ENCODE data around the gene AHI1. TPM values are rescaled to one million over a fixed set of nuclear protein-coding genes. Genes with fewer than 3 reads are reported as not detected.

Gene AHI1
- total RNA-seq, 5 donors from 2014 or later (not counting 1 experiment from before 2014, with no cell fraction given) = 9.6 to 27.6 (median 15.8) TPM

DNA sequence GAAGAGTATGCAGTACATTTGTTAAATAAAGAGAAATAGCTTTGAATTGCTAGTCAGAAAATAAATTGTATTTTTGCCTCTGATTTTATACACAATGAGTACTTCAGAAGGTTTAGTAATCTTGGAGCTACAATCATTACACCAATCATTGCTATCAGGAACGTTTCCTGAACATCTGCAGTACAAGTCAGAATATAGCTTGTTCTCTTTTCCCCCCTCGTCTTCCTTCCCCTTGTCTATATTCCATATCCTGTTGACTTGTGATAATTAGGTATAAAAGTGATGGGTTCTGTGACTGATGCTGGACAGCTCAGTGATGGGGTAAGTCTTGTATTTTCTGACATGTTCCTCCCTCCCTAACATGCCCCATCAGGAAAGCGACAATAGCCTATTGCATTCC is 94.0 kb downstream of the AHI1 start:
- ATAC-seq (replicated peaks in 1 of 4) = no peak
- CTCF ChIA-PET = no interaction called here
- Histone ChIP-seq H3K27ac (ENCODE audit: low read length) (no peak overlapping the region), H3K36me3 (ENCODE audit: control insufficient read depth in 2 of 2, extremely low read depth in 1 of 2, insufficient read depth in 1 of 2, low read length in 1 of 2) (no peaks in the 10 kb centered on the region), H3K4me3 (ENCODE audit: control insufficient read depth in 1 of 2, extremely low read depth in 1 of 2, low read length in 1 of 2) (no peak overlapping the region), H3K27me3 (replicated peaks in 1 of 2; ENCODE audit: control insufficient read depth in 2 of 2, extremely low read depth in 1 of 2, insufficient read depth in 2 of 2, low read length in 1 of 2) (no peaks in the 10 kb centered on the region), H3K4me1 (ENCODE audit: control insufficient read depth in 1 of 2, extremely low read depth in 1 of 2, insufficient read depth in 2 of 2, low read length in 2 of 2) (no peaks in the 10 kb centered on the region), H3K9me3 (no peaks in the 10 kb centered on the region)
- Mint-ChIP-seq H3K27me3 (no peaks in the 10 kb centered on the region), H3K4me1 (no peaks in the 10 kb centered on the region), H3K36me3 (peaks cover 26% of the 10 kb centered on the region), H3K9me3 (no peaks in the 10 kb centered on the region), H3K4me3 (no peak overlapping the region), H3K27ac (no peak overlapping the region)
- POLR2A ChIA-PET = interaction anchor here in 1 of 2 donors (0.5 kb wide), 2 partner anchors 31 to 275 kb away, joined by 3 read pairs; no protein-coding TSS in a partner anchor
- no peak for DNase-seq
- no CpG with 5 or more reads among the region's 3 CpGs for WGBS (ENCODE audit: insufficient coverage)

DNA sequence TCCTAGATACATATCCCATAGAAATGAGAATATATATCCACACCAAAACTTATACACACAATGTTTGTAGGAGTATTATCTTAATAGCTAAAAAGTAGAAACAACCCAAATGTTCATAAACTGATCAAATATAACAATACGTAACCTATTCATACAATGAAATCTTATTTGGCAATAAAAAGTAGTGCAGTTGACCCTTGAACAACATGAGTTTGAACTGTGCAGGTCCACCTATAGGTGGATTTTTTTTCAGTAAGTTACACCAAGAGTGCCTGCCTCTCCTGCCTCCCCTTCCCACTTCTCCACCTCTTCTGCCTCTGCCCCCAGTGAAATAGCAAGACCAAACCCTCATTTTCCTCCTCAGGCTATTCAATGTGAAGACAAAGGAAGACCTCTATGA is 95.2 kb downstream of the AHI1 start:
- no peak for DNase-seq
- POLR2A ChIA-PET = no interaction called here
- ATAC-seq (replicated peaks in 1 of 4) = no peak
- Mint-ChIP-seq H3K27ac (no peak overlapping the region), H3K27me3 (no peaks in the 10 kb centered on the region), H3K36me3 (peaks cover 26% of the 10 kb centered on the region), H3K4me3 (no peak overlapping the region), H3K9me3 (no peaks in the 10 kb centered on the region), H3K4me1 (no peaks in the 10 kb centered on the region)
- H3K4me3 ChIP-seq (ENCODE audit: control insufficient read depth in 1 of 2, extremely low read depth in 1 of 2, low read length in 1 of 2) = no peak overlapping the region
- H3K4me1 ChIP-seq (ENCODE audit: control insufficient read depth in 1 of 2, extremely low read depth in 1 of 2, insufficient read depth in 2 of 2, low read length in 2 of 2) = no peaks in the 10 kb centered on the region
- CTCF ChIA-PET = no interaction called here
- no peak overlapping the region for H3K27ac ChIP-seq (ENCODE audit: low read length)
- H3K27me3 ChIP-seq (replicated peaks in 1 of 2; ENCODE audit: control insufficient read depth in 2 of 2, extremely low read depth in 1 of 2, insufficient read depth in 2 of 2, low read length in 1 of 2) = no peaks in the 10 kb centered on the region
- H3K36me3 ChIP-seq (ENCODE audit: control insufficient read depth in 2 of 2, extremely low read depth in 1 of 2, insufficient read depth in 1 of 2, low read length in 1 of 2) = no peaks in the 10 kb centered on the region
- H3K9me3 ChIP-seq = no peaks in the 10 kb centered on the region
- WGBS (ENCODE audit: insufficient coverage) = no CpG with 5 or more reads among the region's 1 CpG

DNA sequence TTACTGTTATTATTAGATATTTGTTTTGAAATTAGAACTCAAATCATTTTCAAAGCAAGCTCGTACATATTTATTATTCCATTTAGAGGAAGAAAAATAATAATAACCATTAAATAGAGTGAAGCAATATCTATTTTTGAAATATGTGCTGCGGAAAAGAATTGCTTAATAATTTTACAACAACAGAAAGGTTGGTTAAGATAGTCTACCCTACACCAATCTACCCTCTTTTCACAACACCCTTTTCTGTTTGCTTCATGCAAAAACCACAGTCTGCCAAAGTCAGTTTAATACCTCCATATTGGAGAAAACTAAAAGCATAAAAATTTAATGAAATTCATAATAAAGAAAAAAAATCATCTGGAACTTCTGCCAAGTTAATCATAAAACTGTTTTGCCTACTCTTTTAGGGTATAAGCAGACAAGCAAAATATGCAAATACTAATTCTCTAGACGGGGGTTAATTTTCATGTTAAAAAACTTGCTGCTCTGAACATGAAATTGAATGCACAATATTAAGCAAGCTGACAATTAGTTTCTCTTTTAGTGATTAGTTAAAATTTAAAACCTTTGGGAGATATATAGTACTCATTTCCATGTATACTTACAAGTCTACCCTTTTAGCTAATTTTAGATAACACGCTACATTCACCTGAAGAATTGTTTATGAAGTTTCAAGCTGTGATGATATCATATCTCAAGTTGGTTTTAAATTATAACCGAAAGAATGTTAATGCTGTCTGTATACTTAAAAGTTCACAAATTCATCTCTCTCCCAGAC is 100.2 kb downstream of the AHI1 start:
- Histone ChIP-seq H3K27me3 (replicated peaks in 1 of 2; ENCODE audit: control insufficient read depth in 2 of 2, extremely low read depth in 1 of 2, insufficient read depth in 2 of 2, low read length in 1 of 2) (no peaks in the 10 kb centered on the region), H3K4me1 (ENCODE audit: control insufficient read depth in 1 of 2, extremely low read depth in 1 of 2, insufficient read depth in 2 of 2, low read length in 2 of 2) (no peaks in the 10 kb centered on the region), H3K4me3 (ENCODE audit: control insufficient read depth in 1 of 2, extremely low read depth in 1 of 2, low read length in 1 of 2) (no peak overlapping the region), H3K9me3 (no peaks in the 10 kb centered on the region), H3K36me3 (ENCODE audit: control insufficient read depth in 2 of 2, extremely low read depth in 1 of 2, insufficient read depth in 1 of 2, low read length in 1 of 2) (no peaks in the 10 kb centered on the region), H3K27ac (ENCODE audit: low read length) (no peak overlapping the region)
- no peak overlapping the region for H3K27ac Mint-ChIP-seq
- H3K36me3 Mint-ChIP-seq = peaks cover 5% of the 10 kb centered on the region
- no peak for DNase-seq
- no peak overlapping the region for H3K4me3 Mint-ChIP-seq
- CTCF ChIA-PET = interaction anchor here in 1 of 2 donors (0.8 kb wide), 1 partner anchor 28 kb away, joined by 3 read pairs; no protein-coding TSS in a partner anchor
- WGBS (ENCODE audit: insufficient coverage) = no CpG with 5 or more reads among the region's 5 CpGs
- ATAC-seq (replicated peaks in 1 of 4) = no peak
- H3K9me3 Mint-ChIP-seq = no peaks in the 10 kb centered on the region
- H3K27me3 Mint-ChIP-seq = no peaks in the 10 kb centered on the region
- POLR2A ChIA-PET = no interaction called here
- H3K4me1 Mint-ChIP-seq = no peaks in the 10 kb centered on the region

DNA sequence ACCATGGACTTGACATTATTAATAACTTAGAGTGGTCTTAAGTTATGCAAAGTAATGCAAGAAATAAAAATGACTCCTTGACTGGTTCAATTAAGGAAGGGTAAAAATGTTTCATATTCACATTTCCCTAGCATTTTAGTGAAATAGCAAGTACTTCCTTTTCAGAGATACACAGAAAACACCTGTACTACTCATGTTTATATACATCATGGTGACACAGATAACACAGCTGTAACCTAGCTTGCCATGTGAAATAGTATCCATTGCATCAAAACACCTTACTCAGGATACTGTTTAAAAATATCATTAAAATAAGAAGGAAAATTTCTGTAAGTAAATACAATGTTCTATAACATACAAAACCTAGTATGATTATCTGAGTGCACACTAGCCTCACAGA is 102.4 kb downstream of the AHI1 start:
- Histone ChIP-seq H3K4me3 (ENCODE audit: control insufficient read depth in 1 of 2, extremely low read depth in 1 of 2, low read length in 1 of 2) (no peak overlapping the region), H3K27me3 (replicated peaks in 1 of 2; ENCODE audit: control insufficient read depth in 2 of 2, extremely low read depth in 1 of 2, insufficient read depth in 2 of 2, low read length in 1 of 2) (no peaks in the 10 kb centered on the region), H3K4me1 (ENCODE audit: control insufficient read depth in 1 of 2, extremely low read depth in 1 of 2, insufficient read depth in 2 of 2, low read length in 2 of 2) (no peaks in the 10 kb centered on the region), H3K27ac (ENCODE audit: low read length) (no peak overlapping the region), H3K36me3 (ENCODE audit: control insufficient read depth in 2 of 2, extremely low read depth in 1 of 2, insufficient read depth in 1 of 2, low read length in 1 of 2) (no peaks in the 10 kb centered on the region), H3K9me3 (no peaks in the 10 kb centered on the region)
- H3K36me3 Mint-ChIP-seq = no peaks in the 10 kb centered on the region
- no peak for ATAC-seq (replicated peaks in 1 of 4)
- H3K4me3 Mint-ChIP-seq = no peak overlapping the region
- CTCF ChIA-PET = no interaction called here
- POLR2A ChIA-PET = no interaction called here
- DNase-seq = no peak
- no peak overlapping the region for H3K27ac Mint-ChIP-seq
- H3K4me1 Mint-ChIP-seq = no peaks in the 10 kb centered on the region
- H3K9me3 Mint-ChIP-seq = no peaks in the 10 kb centered on the region
- no peaks in the 10 kb centered on the region for H3K27me3 Mint-ChIP-seq

DNA sequence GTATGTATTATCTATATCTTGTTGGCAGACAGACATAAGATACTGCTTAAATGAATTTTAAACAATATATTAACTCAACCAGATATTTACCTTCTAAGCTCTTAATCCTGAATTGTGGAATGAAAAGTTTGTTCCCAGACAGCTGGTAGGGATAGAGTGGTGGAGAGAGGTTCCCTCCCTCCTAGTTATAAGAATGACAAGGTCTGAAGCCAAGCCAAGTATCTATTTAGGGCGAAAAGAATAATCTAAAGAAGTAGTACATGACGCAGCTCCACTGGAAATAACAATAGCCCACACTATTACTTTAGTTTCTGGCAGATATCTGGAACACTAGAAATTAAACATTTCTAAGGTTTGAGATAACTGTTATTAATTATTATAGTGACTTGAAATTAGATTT is 104.3 kb downstream of the AHI1 start:
- ChIA-PET CTCF (no interaction called here), POLR2A (no interaction called here)
- Mint-ChIP-seq H3K27ac (no peak overlapping the region), H3K36me3 (no peaks in the 10 kb centered on the region), H3K27me3 (no peaks in the 10 kb centered on the region), H3K4me1 (no peaks in the 10 kb centered on the region), H3K4me3 (no peak overlapping the region), H3K9me3 (no peaks in the 10 kb centered on the region)
- no peak for ATAC-seq (replicated peaks in 1 of 4)
- Histone ChIP-seq H3K36me3 (ENCODE audit: control insufficient read depth in 2 of 2, extremely low read depth in 1 of 2, insufficient read depth in 1 of 2, low read length in 1 of 2) (no peaks in the 10 kb centered on the region), H3K27ac (ENCODE audit: low read length) (no peak overlapping the region), H3K4me3 (ENCODE audit: control insufficient read depth in 1 of 2, extremely low read depth in 1 of 2, low read length in 1 of 2) (no peak overlapping the region), H3K9me3 (no peaks in the 10 kb centered on the region), H3K4me1 (ENCODE audit: control insufficient read depth in 1 of 2, extremely low read depth in 1 of 2, insufficient read depth in 2 of 2, low read length in 2 of 2) (no peaks in the 10 kb centered on the region), H3K27me3 (replicated peaks in 1 of 2; ENCODE audit: control insufficient read depth in 2 of 2, extremely low read depth in 1 of 2, insufficient read depth in 2 of 2, low read length in 1 of 2) (no peaks in the 10 kb centered on the region)
- WGBS (ENCODE audit: insufficient coverage) = no CpG with 5 or more reads among the region's 2 CpGs
- DNase-seq = no peak

DNA sequence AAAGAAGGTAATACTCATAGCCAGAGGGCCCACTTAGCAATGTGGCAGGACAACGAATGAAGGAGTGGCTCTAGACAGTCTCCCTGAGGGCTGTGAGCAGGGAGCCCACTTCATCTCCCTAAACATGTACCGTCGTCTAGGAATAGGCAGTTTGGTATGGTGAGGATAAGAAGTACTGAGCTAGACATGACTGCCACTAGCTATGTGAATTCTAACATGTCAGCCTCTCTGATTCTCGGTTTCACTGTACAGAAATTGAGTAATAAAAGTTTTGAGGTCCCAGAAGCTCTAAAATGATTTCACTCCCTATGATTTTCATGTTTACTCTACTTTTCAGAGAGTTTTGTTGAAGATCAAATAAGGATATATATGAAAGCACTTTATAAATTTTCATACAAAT is 107.1 kb downstream of the AHI1 start:
- H3K27ac ChIP-seq (ENCODE audit: low read length) = no peak overlapping the region
- POLR2A ChIA-PET = interaction anchor here in 1 of 2 donors (0.5 kb wide), 1 partner anchor 136 kb away, joined by 4 read pairs; no protein-coding TSS in a partner anchor
- H3K27me3 Mint-ChIP-seq = no peaks in the 10 kb centered on the region
- no peaks in the 10 kb centered on the region for H3K36me3 Mint-ChIP-seq
- no CpG with 5 or more reads among the region's 4 CpGs for WGBS (ENCODE audit: insufficient coverage)
- H3K4me1 ChIP-seq (ENCODE audit: control insufficient read depth in 1 of 2, extremely low read depth in 1 of 2, insufficient read depth in 2 of 2, low read length in 2 of 2) = no peaks in the 10 kb centered on the region
- H3K9me3 Mint-ChIP-seq = no peaks in the 10 kb centered on the region
- no peak overlapping the region for H3K27ac Mint-ChIP-seq
- DNase-seq = no peak
- H3K4me3 ChIP-seq (ENCODE audit: control insufficient read depth in 1 of 2, extremely low read depth in 1 of 2, low read length in 1 of 2) = no peak overlapping the region
- no peak for ATAC-seq (replicated peaks in 1 of 4)
- H3K4me3 Mint-ChIP-seq = no peak overlapping the region
- no peaks in the 10 kb centered on the region for H3K9me3 ChIP-seq
- H3K4me1 Mint-ChIP-seq = no peaks in the 10 kb centered on the region
- H3K27me3 ChIP-seq (replicated peaks in 1 of 2; ENCODE audit: control insufficient read depth in 2 of 2, extremely low read depth in 1 of 2, insufficient read depth in 2 of 2, low read length in 1 of 2) = no peaks in the 10 kb centered on the region
- CTCF ChIA-PET = interaction anchor here (0.6 kb wide), 2 partner anchors 10 to 1248 kb away, joined by 3 to 4 read pairs; no protein-coding TSS in a partner anchor
- no peaks in the 10 kb centered on the region for H3K36me3 ChIP-seq (ENCODE audit: control insufficient read depth in 2 of 2, extremely low read depth in 1 of 2, insufficient read depth in 1 of 2, low read length in 1 of 2)
